ENCODE data around the gene SCD.

SCD gene

GRCh38 chr10:100340948-100341847 is 5.8 kb upstream of the SCD start:
- H3K4me1 ChIP-seq (ENCODE audit: control insufficient read depth, insufficient read depth, low read length) = peaks cover 51% of the 10 kb centered on the region
- H3K36me3 ChIP-seq (ENCODE audit: control insufficient read depth, insufficient read depth, low read length, severe bottlenecking) = no peaks in the 10 kb centered on the region
- no peak for DNase-seq (ENCODE audit: low read depth)
- no peaks in the 10 kb centered on the region for H3K9me3 ChIP-seq (ENCODE audit: control insufficient read depth, low read length)
- H3K27me3 ChIP-seq (replicated peaks; ENCODE audit: control insufficient read depth, insufficient read depth, low read length) = no peaks in the 10 kb centered on the region
- H3K4me3 ChIP-seq (ENCODE audit: low read length) = no peak overlapping the region
- H3K9ac ChIP-seq (ENCODE audit: low read length) = peak overlapping the region; percentile 62

- Histone ChIP-seq H3K4me3 (ENCODE audit: low read length) (no peak overlapping the region), H3K4me1 (ENCODE audit: control insufficient read depth, insufficient read depth, low read length) (peaks cover 52% of the 10 kb centered on the region), H3K9me3 (ENCODE audit: control insufficient read depth, low read length) (no peaks in the 10 kb centered on the region), H3K27me3 (replicated peaks; ENCODE audit: control insufficient read depth, insufficient read depth, low read length) (no peaks in the 10 kb centered on the region), H3K36me3 (ENCODE audit: control insufficient read depth, insufficient read depth, low read length, severe bottlenecking) (no peaks in the 10 kb centered on the region), H3K9ac (ENCODE audit: low read length) (peak overlapping the region; percentile 62)
- DNase-seq (ENCODE audit: low read depth) = peak; percentile 71
Observed at GRCh38 chr10:100341953-100342626, 4.9 kb upstream of the SCD start.

- DNase-seq (ENCODE audit: low read depth) = no peak
- no peaks in the 10 kb centered on the region for H3K27me3 ChIP-seq (replicated peaks; ENCODE audit: control insufficient read depth, insufficient read depth, low read length)
- no peak overlapping the region for H3K4me3 ChIP-seq (ENCODE audit: low read length)
- no peak overlapping the region for H3K9ac ChIP-seq (ENCODE audit: low read length)
- H3K36me3 ChIP-seq (ENCODE audit: control insufficient read depth, insufficient read depth, low read length, severe bottlenecking) = no peaks in the 10 kb centered on the region
- no peaks in the 10 kb centered on the region for H3K9me3 ChIP-seq (ENCODE audit: control insufficient read depth, low read length)
- H3K4me1 ChIP-seq (ENCODE audit: control insufficient read depth, insufficient read depth, low read length) = peaks cover 52% of the 10 kb centered on the region
Observed at GRCh38 chr10:100342627-100342972, 4.4 kb upstream of the SCD start.

- no peaks in the 10 kb centered on the region for H3K9me3 ChIP-seq (ENCODE audit: control insufficient read depth, low read length)
- H3K4me1 ChIP-seq (ENCODE audit: control insufficient read depth, insufficient read depth, low read length) = peaks cover 59% of the 10 kb centered on the region
- H3K4me3 ChIP-seq (ENCODE audit: low read length) = no peak overlapping the region
- H3K9ac ChIP-seq (ENCODE audit: low read length) = peak overlapping the region; percentile 12
- DNase-seq (ENCODE audit: low read depth) = no peak
- H3K27me3 ChIP-seq (replicated peaks; ENCODE audit: control insufficient read depth, insufficient read depth, low read length) = no peaks in the 10 kb centered on the region
- H3K36me3 ChIP-seq (ENCODE audit: control insufficient read depth, insufficient read depth, low read length, severe bottlenecking) = peaks cover 9% of the 10 kb centered on the region
Observed at GRCh38 chr10:100344241-100344788, 2.7 kb upstream of the SCD start.

GRCh38 chr10:100345570-100346330 is 1.3 kb upstream of the SCD start:
- DNase-seq (ENCODE audit: low read depth) = peak; percentile 39
- H3K9me3 ChIP-seq (ENCODE audit: control insufficient read depth, low read length) = no peaks in the 10 kb centered on the region
- H3K4me1 ChIP-seq (ENCODE audit: control insufficient read depth, insufficient read depth, low read length) = peaks cover 57% of the 10 kb centered on the region
- peak overlapping the region; percentile 89 for H3K4me3 ChIP-seq (ENCODE audit: low read length)
- peak overlapping the region; percentile 87 for H3K9ac ChIP-seq (ENCODE audit: low read length)
- H3K27me3 ChIP-seq (replicated peaks; ENCODE audit: control insufficient read depth, insufficient read depth, low read length) = no peaks in the 10 kb centered on the region
- peaks cover 18% of the 10 kb centered on the region for H3K36me3 ChIP-seq (ENCODE audit: control insufficient read depth, insufficient read depth, low read length, severe bottlenecking)

- peak overlapping the region; percentile 89 for H3K4me3 ChIP-seq (ENCODE audit: low read length)
- H3K9ac ChIP-seq (ENCODE audit: low read length) = peak overlapping the region; percentile 87
- no peaks in the 10 kb centered on the region for H3K9me3 ChIP-seq (ENCODE audit: control insufficient read depth, low read length)
- no peaks in the 10 kb centered on the region for H3K27me3 ChIP-seq (replicated peaks; ENCODE audit: control insufficient read depth, insufficient read depth, low read length)
- peaks cover 23% of the 10 kb centered on the region for H3K36me3 ChIP-seq (ENCODE audit: control insufficient read depth, insufficient read depth, low read length, severe bottlenecking)
- H3K4me1 ChIP-seq (ENCODE audit: control insufficient read depth, insufficient read depth, low read length) = peaks cover 57% of the 10 kb centered on the region
- peak; percentile 89 for DNase-seq (ENCODE audit: low read depth)
Observed at GRCh38 chr10:100346351-100346764, 675 bp upstream of the SCD start.

GRCh38 chr10:100347568-100348195 is 649 bp downstream of the SCD start:
- H3K4me1 ChIP-seq (ENCODE audit: control insufficient read depth, insufficient read depth, low read length) = peaks cover 47% of the 10 kb centered on the region
- H3K36me3 ChIP-seq (ENCODE audit: control insufficient read depth, insufficient read depth, low read length, severe bottlenecking) = peaks cover 35% of the 10 kb centered on the region
- peak overlapping the region; percentile 87 for H3K9ac ChIP-seq (ENCODE audit: low read length)
- peak; percentile 53 for DNase-seq (ENCODE audit: low read depth)
- no peaks in the 10 kb centered on the region for H3K27me3 ChIP-seq (replicated peaks; ENCODE audit: control insufficient read depth, insufficient read depth, low read length)
- peak overlapping the region; percentile 89 for H3K4me3 ChIP-seq (ENCODE audit: low read length)
- no peaks in the 10 kb centered on the region for H3K9me3 ChIP-seq (ENCODE audit: control insufficient read depth, low read length)

GRCh38 chr10:100348389-100348927 is 1.4 kb downstream of the SCD start:
- no peak for DNase-seq (ENCODE audit: low read depth)
- H3K4me1 ChIP-seq (ENCODE audit: control insufficient read depth, insufficient read depth, low read length) = peaks cover 47% of the 10 kb centered on the region
- no peaks in the 10 kb centered on the region for H3K27me3 ChIP-seq (replicated peaks; ENCODE audit: control insufficient read depth, insufficient read depth, low read length)
- no peaks in the 10 kb centered on the region for H3K9me3 ChIP-seq (ENCODE audit: control insufficient read depth, low read length)
- peaks cover 40% of the 10 kb centered on the region for H3K36me3 ChIP-seq (ENCODE audit: control insufficient read depth, insufficient read depth, low read length, severe bottlenecking)
- H3K4me3 ChIP-seq (ENCODE audit: low read length) = peak overlapping the region; percentile 89
- peak overlapping the region; percentile 87 for H3K9ac ChIP-seq (ENCODE audit: low read length)

GRCh38 chr10:100349087-100349486 is 2.1 kb downstream of the SCD start:
- peaks cover 47% of the 10 kb centered on the region for H3K4me1 ChIP-seq (ENCODE audit: control insufficient read depth, insufficient read depth, low read length)
- peak overlapping the region; percentile 89 for H3K4me3 ChIP-seq (ENCODE audit: low read length)
- no peaks in the 10 kb centered on the region for H3K27me3 ChIP-seq (replicated peaks; ENCODE audit: control insufficient read depth, insufficient read depth, low read length)
- no peak for DNase-seq (ENCODE audit: low read depth)
- peak overlapping the region; percentile 87 for H3K9ac ChIP-seq (ENCODE audit: low read length)
- peaks cover 47% of the 10 kb centered on the region for H3K36me3 ChIP-seq (ENCODE audit: control insufficient read depth, insufficient read depth, low read length, severe bottlenecking)
- no peaks in the 10 kb centered on the region for H3K9me3 ChIP-seq (ENCODE audit: control insufficient read depth, low read length)

- no peaks in the 10 kb centered on the region for H3K9me3 ChIP-seq (ENCODE audit: control insufficient read depth, low read length)
- H3K4me1 ChIP-seq (ENCODE audit: control insufficient read depth, insufficient read depth, low read length) = peaks cover 47% of the 10 kb centered on the region
- peaks cover 53% of the 10 kb centered on the region for H3K36me3 ChIP-seq (ENCODE audit: control insufficient read depth, insufficient read depth, low read length, severe bottlenecking)
- peak overlapping the region; percentile 89 for H3K4me3 ChIP-seq (ENCODE audit: low read length)
- DNase-seq (ENCODE audit: low read depth) = no peak
- H3K9ac ChIP-seq (ENCODE audit: low read length) = peak overlapping the region; percentile 87
- no peaks in the 10 kb centered on the region for H3K27me3 ChIP-seq (replicated peaks; ENCODE audit: control insufficient read depth, insufficient read depth, low read length)
Observed at GRCh38 chr10:100349672-100350071, 2.6 kb downstream of the SCD start.
